HG03196 (cell line): ENCODE results near the gene EEIG1.
A peak's percentile ranks its signal among the peaks of the same experiment; 100 is the strongest.

Experiments
- ATAC-seq: cut with Tn5 transposase; IDR thresholded peaks from one replicate; pipeline ENCODE4 v1.9.1; 2021; ENCODE audit not compliant: unreplicated experiment

EEIG1 gene

DNA sequence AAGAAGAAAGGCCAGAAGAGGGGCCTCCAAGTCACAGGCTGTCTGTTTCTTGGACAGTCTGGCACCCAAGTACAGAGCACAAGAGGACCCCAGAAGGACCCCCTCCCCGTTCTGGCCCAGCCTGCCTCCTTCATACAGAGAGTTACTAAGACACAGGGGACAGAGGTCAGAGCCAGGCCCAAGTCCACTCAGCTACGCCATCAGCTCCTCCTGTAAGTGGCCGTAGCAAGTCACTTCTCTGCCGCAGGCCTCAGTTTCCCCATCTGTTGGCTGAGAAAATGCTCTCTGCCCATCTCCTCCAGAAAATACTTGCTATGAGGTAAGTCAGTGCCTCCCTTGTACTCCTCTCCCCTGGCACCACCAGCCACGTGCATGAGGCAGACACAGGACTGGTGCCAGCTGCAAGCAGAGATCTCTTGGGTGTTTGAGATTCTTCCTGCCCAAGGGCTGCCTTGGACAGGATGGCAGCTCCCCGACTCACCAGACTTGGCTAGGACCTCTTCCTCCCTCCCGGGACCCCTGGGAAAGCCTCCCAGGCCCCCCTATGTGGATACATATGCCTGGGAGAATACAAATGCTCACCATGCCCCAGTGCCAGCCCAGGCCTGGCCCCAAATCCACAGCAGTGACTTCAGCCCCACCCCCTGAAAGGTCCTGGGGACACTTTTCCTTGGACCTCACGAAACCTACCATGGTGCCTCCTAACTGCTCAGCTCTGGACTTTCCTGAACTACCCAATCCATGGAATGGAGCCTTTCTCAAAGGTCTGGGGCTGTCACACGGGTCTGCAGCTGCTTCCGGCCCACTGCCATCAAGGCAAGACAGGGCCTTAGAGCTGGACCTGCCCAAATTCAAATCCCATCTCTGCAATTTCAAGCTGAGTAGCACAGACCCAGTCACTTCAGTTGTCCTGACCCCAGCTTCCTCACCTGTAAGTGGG lies 5.1 kb downstream of the EEIG1 start:
- ATAC-seq = no peak

DNA sequence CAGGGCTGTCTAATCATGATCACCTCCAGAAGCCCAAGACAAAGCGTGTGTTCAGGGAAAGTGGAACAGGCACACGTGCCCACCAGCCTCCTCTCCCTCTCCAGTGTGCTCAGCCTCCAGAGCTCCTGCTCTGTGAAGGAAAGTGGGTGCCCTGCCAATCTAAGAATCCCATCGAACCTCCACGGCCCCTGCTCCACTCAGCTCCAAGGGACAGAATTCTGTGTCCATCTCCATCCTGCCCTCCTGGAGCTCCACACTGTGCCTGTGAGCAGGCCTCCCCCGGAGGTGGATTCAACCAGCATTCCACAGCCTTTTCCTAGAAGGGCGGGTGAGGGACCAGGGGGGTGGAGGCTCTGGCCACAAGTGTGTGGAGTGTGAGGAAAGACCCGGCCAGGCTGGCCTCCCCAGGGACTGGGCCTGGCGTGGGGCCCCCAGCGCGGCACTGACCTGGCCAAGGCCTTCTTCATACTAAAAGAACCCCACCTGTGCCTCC lies 6.0 kb downstream of the EEIG1 start:
- ATAC-seq = no peak

DNA sequence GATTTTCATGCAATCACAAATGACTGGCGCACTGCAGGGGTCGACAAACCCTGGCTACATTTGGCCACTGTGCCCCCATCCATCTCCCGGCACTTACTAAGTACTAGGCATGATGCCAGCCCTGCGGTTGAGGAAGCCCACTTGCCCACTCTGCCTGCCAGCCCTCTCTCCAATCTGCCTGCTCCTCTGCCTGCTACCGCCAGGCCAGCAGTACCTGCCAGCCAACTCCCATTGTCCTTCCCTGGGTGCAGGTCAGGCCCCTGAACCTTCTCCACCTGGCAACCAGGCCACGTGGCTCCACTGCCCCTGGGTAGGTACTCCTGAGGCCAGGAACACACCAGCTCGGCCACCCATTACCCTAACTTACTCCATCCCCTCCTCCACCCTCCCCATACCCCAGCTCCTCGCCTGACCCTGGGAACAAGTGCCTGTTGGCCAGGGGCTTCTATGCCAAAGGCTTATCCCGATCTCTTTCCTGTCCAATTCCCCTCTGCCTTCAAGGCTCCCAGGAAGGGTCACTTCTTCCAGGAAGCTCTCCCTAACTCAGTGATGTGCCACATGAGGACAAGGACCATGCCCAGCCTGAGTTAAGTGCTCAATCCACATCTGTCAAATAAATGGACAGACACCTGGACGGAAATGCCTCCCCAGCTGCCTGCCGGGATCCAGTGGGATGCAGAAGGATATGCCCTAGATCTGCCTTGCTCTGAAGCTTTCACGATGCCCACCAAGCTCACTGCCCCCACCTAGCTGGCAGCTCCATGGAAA lies 6.6 kb downstream of the EEIG1 start:
- ATAC-seq = no peak

DNA sequence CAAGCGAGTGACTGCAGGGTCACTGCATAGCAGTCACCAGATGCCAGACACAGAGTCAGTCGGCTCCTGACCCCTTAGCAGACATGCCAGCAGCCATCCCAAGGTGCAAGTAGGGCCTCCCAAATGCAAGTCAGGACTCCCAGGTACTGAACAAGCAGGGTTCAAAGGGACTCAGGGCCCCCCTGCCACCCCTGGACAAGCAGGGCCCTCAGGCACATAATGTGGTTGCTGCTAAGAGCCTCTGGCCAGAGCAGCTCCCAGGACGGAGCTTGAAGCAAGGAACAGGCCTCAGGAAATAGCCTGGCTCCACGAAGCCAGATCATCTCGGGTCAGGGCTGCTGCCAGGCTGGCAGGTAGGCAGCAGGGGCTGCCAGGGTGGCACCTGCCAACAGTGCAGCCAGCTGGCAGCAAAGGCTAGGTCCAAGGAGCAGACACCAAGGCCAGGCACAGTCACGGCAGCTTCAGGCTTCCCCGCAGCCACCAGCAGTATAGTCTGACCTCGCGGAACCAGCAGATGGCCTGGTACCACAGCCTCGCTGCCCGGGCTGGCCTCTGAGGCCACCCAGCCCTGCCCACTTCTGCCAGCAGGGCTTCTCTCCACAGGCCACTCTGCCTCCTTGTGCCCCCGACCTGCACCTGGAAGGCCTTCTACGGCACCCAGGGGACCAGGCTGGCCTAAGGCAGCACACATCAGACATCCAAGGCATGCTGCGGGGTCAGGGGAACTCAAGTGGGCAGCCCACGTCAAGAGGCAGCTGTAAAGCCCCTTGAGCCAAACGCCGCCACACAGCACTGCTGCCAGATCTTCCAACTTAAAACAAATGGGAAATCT lies 7.4 kb downstream of the EEIG1 start:
- no peak for ATAC-seq

DNA sequence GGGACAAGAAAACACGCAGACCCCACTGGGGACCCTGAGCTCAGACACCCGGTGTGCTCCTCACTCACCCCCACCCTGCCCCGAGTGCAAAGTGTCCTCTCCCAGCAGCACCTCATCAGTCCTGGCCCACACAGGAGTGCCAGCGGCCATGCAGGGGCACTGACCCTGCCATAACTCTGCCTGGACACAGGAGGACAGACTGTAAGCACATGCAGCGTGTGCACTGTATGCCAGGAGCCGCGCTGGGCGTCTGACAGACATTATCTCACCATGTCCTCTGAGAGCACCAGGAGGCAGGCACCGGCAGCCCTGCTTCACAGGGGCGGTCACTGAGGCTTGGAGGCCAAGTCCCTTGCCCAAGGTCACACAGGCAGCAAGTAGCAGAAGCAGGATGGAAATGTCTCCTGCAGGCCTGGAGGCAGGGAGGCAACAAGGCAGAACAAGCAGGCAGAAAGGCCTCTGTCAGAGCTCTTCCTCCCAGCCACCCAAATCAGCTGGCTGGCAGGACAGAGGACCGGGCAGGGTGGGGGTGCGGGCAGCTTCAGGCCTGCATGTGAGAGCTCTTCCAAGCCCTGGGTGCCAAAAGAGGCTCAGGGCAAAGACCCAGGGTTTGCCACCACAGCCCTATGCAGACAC lies 8.4 kb downstream of the EEIG1 start:
- ATAC-seq = no peak

DNA sequence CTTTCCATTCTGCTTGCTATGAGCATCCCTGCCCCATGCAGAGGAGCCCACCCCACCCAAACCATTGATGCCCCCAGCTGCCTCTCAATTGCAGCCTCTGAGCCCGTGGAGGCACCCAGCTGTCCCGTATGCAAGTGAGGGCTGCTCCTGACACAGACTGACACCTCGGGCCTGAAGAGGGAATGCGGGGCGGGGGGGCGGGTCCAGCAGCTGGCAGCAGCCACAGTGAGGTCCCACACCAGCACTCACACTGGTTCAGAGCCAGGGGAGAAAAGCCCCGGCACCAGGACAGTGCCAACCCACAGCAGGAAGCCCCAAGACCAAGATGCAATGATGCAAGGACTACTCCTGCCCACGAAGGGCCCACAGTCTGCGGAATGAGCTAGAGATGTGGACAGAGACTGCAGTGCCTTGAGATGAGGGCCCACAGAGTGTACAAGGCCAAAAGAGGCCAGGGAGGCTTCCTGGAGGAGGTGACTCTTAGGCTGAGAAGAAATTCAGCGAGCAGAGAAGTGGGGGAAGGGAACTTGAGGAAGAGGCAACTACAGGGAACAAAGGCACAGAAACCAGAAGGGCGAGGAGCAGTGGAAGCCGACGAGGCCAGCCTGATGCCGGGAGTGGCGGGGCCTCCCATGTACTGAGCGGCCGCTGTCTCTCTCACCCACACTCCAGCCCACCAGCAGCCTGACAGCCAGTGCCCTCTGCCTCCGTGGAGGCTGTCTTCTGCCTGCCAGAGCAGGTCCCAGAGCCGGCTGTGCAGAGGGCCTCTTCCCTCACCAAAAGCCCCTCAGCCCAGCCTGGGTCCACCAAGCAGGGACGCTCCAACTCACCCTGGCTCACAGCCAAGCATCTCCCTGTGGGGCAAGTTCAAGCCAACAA lies 9.2 kb downstream of the EEIG1 start:
- ATAC-seq = peak; percentile 5

DNA sequence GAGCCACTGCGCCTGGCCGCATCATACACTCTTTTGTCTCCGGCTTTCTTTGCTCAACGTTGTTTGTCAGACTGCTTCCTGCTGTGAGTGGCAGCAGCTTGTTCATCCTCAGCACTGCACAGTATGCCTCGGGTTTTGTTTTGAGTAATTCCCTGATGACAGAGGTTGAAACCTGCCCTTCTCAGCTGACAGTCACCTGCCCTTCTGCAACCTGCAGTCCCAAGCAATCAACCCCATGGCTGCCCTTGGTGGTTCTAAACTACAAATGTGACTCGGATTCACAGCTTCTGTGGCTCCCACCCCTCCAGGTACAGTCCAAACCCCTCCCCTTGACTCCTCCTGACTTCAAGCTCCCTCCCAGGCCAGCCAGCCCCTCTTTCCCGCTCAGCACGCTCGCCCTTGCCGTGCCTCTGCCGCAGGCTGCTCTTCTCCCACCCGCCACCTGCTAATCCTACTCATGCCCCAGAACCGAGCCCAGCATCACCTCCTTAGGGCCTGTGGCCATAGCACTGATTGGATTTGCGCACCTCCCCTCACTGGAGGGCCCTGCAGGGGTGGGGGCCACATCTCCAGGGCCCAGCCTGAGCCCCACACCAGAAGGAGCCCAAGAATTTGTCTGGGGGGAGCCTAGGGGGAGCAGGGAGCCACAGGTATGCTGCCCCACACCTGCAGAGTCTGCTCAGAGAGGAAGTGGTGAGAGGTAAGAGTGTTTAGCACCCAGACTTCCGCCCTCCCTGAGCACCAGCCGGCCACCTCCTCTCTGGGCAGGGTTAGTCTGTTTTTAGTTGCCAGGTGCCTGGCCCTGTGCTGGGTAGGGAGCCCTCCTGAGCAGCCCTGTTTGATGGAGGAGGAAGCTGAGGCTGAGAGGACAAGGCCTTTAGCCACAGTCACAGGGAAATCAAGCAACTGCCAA lies 10.1 kb downstream of the EEIG1 start:
- peak; percentile 63 for ATAC-seq

DNA sequence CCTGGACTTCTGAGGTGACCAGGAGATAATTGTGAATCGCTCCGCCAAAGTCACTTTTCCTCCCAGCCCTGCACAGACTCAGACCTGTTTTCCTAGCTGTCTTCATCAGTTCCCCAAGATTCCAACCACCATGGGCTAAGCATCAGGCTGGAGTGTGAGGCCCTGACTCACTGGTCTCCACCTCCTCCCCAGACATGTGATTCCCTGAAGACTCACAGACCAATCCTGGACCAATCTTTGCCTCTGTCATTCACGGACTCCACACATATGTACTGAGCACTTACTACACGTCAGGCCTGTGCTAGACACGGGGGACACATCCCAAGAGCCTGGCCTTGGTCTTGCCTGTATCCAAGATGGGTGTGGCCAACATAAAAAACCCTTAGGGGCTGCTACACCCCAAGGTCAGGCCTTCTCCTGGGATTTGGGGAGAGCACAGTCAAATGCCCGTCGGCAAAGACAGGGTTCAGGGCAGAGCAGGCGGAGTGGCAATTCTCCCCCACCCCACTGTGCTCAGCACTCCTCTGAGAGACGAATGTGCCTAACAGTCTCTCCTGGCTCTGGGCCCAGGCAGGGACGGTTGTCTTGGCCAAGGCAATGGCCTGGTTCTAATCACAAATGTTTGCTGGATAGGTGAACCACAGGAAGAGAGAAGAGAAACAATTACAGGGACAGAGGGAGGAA lies 11.9 kb downstream of the EEIG1 start:
- no peak for ATAC-seq

DNA sequence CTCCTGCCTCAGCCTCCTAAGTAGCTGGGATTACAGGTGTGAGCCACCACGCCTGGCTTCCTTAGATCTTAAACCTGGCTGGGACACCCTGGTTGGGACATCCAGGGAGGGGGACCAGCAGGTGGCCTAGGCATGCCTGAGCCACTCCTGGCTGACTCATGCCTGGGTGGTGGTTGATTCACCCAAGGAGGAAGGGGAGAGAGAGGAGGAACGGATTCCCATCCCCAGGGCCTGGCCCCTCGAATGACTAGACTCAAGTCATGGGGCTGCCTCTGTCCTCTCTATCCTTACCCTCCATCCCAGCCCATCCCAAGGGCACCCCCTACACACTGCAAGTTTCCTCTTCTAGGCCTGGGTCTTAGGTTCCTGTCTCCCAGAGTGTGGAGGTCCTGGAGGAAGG lies 12.7 kb downstream of the EEIG1 start:
- no peak for ATAC-seq

DNA sequence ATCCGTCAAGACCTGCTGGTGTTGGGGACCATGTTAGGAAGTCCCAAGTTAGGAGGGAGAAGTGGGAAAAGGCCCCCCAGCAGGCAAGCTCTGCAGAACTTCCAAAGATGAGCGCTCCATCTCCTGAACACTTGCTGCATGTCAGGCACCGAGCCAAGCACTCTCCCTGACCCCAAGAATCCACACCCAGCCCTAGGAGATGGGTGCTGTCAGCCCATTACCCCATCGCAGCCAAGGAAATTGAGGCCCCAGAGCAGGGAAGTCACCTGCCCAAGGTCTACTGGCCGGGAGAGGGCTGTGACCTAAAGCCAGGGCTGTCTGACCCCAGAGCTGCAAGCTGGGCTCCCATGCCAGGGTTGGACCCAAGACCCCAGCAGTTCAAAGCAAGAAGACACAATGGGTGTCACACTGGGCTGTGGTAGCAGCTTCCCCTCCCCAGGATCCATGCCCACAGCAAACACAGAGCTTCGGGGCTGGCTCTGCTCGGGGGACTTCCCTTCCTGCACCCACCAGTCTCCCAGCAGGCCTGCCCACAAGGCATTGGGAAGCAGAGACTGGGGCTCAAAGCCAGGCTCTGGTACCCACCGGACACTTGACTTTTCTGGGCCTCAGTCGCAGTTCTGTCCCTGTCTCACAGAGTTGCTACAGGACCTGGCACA lies 13.5 kb downstream of the EEIG1 start:
- ATAC-seq = no peak

DNA sequence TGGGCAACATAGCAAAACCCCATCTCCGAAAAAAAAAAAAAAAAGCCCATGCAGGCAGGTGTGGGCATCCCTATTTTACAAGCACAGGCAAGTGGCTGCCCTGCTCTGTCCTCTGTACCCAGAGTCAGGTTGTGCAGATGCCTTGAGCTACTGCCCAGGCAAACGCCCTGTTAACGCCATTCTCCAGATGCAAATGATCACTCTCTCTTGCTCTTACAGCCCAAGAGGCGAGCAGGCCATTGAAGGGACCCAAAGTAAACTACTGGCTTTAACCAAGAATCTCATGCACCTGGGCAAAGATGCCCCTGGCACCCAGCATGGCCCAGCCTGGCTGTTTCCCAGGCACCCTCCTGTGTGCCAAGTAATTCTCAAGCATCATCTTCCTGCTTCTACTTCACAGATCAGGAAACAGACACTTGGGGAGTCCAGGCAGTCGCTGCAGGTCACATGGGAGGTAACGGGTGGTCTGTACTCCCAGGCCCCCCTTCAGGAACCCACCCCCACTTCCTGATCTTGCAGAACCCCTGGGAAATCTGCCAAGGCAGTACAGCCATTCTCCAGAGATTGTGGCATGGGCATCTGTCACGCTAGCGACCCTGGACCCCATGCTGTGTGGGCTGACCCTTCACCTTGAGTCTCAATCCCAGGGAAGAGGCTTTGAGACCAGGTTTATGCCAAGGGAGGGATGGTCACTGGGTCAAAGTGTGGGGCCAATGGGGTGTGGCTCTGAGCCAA lies 14.2 kb downstream of the EEIG1 start:
- ATAC-seq = no peak

DNA sequence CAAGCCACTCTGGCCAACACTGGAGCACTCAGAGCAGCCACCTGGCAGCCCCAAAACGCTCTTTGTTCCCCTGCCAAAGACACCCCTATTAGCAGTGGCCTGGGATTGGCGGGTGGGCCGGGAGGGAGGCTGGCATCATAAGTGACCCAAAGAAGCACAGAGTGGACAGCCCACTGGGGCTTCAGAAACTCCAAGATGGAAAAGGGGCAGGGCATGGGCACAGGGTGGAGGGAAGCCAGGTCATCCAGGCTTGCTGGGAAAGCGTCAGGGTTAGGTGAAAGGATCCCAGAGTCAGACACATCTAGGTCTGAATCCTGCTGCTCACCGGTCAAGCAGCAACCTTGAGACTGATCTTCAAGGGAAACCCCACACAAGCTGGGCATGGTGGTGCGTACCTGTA lies 14.8 kb downstream of the EEIG1 start:
- ATAC-seq = no peak

DNA sequence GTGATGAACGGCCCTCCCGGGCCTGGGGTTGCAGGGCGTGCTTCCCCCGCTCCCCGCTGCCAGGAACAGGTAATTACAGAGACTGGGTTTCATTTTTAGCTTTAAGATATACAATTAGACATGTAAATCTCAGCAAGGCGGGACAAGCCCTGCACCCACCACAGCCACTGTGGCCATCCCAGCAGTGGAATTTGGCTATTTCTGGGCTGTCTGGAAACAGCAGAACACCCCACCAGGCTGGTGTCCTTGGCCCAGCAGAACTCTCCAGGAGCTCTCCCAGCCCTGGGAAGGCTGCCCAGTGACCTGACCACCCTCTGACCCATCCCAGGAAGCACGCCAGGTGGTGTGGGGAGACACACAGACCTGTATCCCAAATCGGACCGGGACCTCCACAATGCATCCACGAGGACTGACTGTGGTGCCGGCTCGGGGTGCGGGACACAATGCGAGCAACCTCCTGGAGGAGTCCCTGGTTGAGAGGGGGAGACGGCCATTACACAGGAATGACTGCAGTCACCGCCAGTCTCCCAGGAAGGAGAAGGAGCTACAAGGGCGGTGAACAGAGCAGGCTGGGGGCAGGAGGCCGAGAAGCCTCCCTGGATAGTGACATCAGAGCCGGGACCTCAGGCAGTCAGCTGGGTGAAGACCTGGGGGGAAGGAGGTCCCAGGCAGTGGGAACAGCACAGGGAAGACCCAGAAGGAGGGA lies 17.3 kb downstream of the EEIG1 start:
- ATAC-seq = no peak

DNA sequence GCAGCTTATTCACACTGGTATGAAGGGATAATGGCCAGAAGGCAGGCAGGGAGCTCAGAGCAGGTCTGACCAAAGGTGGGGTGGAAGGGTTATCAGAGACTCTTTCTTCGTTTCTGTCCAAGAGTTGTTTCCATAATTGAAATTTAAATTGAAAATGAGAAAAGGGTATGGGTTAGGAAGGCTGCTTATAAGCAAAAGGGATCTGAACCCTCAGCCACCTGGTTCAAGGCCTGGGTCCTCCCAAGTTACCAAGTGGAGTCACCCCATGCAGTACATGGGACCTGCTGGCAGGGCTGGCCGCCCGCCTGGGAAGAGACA lies 17.8 kb downstream of the EEIG1 start:
- no peak for ATAC-seq

DNA sequence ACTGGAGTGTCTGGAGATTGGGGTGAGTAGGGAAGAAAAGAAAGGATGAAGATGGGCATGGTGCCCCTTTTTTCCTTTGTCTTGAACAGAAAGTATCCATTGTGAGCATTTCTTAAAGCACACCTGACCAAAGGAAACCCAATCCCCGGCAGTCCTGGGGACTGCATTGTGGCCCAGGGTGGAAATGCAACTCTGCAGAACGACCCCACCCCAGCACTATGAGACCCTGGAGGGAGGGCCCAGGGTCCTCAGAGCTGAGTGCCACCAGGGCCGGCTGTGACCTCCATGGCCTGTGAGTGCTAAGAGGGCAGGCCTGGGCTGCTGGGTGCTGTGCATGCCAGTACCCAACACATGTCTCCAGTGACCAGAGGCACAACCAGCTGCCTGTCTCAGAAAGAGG lies 18.5 kb downstream of the EEIG1 start:
- no peak for ATAC-seq

DNA sequence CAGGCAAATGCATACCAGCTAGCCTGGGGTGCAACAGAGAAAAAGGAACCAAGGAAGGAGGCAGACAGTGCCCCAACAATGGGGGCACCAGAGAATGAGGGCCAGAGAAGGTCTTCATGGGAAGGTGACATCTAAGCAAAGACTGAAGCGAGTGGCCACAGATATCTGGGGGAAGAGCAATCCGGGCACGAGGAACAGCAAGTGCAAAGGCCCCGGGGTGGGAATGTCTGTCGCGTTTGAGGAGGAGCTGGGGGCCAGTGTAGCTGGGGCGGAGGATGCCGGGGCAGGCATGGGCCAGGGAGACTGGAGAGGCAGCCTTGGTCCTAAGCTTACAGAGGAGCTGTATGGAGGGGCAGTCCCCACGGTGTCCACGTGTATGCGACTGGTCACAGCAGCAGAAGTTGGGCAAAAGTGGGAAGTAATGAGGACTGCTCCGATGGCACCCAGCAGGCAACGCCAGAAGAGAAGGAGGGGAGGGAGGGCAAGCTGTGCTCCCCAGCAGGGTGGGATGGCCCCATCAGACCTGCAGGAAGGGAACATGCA lies 19.1 kb downstream of the EEIG1 start:
- no peak for ATAC-seq
